ENCODE results near the gene DDIAS.

The DDIAS gene

DNA sequence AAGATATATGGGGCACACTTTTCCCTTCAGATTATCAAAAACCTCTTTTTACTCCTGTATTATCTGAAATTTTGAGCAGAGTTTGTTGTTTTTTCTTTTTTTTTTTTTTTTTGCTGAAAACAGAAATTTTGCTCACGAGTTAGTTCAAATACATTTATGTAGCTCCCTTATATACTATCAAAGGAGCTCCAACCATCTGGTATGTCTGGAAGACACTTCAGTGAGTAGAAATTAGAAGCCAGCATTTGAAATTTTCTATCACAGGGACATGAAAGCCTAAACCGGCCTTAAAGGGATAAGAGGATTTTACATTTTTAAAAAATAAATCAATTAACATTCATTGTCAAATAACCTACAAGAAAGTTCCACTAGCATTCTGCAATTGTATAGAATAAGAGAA is 73.3 kb downstream of the DDIAS start:
- DNase-seq: no peak

DNA sequence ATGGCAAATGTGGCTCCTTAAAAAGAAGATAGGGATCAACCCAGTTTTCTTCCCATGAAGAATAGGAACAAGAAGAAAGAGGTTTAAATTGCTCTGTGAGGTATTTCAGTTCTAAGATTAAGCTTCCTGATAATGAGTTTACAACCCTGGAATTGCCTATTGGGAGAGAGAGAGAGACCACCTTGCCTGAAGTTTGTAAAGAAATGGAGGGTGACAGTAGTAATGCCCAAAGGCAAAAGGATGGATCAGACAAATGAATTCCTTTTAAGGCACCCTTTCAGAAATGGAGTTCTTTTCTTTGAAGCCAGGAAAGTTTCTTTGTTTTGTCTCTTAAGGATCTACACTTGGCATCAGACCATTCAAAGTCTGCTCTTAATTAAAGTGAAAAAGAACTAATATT is 74.3 kb downstream of the DDIAS start:
- DNase-seq: no peak

DNA sequence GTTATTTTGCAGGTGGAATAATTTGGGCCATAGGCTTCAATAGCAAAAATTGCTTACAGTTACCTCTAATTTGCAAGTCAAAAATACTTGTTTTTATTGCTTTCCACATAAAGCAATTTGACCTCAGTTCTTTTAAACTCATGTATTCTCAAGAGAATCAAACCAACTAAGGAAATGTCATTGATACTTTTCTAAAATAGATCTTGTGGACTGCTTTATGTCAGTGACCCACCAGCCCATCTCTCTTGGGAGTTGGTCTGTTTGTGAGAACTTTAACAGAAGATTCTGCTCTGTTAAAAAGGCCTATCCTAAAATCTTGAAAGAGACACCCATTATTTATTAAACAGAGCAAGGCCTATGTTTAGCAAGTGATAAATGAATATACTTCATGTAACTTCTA is 75.2 kb downstream of the DDIAS start:
- no peak for DNase-seq

DNA sequence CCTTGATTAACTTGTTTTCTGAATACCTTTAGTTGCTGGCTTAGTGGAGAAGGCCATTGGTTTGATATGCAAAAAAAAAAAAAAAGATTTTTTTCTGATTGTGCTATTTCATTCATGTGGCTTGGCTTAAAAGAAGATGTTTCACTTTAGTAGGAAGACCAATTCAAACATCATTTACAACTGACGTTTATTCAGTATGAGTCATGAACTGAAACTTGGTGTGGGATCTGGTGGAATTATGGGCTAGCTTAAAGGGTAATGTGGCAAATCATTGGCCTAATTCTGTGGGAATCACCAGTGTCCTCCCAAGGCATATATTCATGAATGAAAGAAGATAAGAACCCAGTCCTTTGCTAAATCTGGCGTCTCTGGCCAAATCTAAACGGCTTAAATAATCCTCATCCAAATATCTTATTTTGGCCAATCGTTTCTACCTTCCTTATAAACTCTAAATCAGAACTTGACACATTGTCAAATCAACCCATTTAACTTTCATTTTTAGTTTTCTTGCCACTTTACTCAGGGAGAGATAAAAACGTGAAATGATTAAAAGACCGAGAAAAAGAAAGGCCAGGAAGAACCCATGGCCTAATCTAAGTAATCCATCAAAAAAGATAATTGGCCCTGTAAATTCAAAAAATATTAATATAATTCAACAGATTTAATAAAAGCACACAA is 77.0 kb downstream of the DDIAS start:
- DNase-seq: no peak

DNA sequence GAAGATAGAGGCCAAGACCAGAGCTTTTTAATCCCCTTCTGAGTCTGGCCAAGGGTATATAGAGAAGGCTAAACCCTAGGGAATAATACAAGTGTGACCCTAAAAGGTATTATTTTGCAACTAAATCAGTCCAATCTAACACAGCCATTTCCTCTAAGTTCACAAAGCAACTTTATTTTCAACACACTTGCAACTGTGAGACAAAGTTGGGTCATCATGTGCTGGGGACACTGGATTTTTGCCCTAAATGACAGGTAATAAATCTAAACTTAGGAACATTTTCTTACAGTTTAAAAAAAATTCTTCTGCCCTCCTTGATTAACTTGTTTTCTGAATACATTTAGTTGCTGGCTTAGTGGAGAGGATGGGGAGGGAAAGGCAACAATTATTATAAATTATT is 78.3 kb downstream of the DDIAS start:
- no peak for DNase-seq

DNA sequence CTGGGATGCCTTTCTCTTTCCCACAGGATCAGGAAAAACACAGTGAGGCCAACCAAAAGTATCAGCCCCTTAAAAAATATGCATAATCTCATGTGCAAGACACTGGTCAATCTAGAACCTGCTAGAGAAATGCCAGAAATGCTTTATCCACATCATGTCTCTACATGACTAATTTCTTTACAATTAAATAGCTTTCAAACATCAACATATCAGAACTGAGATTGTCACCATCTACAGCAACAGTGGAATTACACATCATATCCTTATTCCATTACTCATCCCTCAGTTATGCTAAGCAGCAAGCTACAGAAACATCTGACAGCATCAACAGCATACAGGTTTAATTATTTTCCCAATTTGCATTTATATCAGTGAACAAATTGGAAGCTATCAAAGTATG is 78.8 kb downstream of the DDIAS start:
- DNase-seq: no peak

DNA sequence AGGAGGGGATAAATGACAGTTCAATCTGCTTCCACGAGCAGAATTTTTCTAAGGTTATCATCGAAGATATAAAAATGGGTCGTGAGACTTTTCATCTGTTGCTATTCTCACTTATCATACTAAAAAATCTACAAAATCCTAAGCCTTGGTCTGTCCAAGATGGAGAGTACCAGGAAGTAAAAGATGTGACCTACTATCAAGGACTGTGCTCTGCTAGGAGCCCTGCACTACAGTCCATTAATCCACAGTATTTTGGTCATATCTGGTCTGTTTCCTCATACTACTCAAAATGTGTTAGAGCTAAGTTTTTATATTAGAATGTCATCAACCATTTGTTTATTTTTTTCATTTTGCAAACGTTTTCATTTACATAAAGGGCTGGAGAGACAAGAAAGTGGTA is 79.4 kb downstream of the DDIAS start:
- no peak for DNase-seq

DNA sequence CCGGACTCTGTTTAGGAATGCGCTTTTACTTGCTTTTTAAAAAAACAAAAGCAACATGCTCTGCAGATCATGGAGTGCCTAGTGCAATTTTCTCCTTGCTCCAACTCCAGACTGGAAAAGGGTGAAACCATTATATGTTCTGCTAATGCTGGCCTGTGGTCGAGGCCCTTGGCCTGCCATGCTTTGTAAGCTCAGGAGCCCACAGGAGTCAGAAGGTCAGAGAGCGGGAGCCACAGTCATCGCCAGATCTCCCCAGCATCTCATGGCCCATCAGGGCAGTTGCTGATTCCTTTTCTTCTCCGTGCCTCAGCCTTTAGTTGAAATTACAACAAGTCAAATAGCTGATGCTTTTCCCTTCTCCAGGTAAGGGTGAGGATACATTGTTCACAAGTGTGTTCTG is 80.3 kb downstream of the DDIAS start:
- DNase-seq: no peak
